Cardiac fibroblast (primary cell): ENCODE measurements around the gene TMCO4.

ENCODE experiments used
- DNase-seq, 2 donors: peaks; one replicate each; pipeline versions ENCODE4 v3.0.0 to v3.0.0-alpha.2; 2010; ENCODE audit warnings: low read depth in 2 of 2
- H3K4me3 ChIP-seq, 2 donors: replicated peaks in 1 of 2; 1 replicate in 1 of 2; 2 replicates in 1 of 2; pipeline ENCODE4 v1.5.1; 2011; ENCODE audit warnings: low read depth in 2 of 2, low read length in 2 of 2, mild to moderate bottlenecking in 2 of 2, moderate library complexity in 1 of 2
- TF ChIP-seq, protein P1 (sequence below): IDR thresholded peaks from one replicate; pipeline ENCODE4 v1.5.1; 2011; ENCODE audit warnings: low read depth, mild to moderate bottlenecking, low read length, inconsistent platforms

TMCO4 gene

DNA sequence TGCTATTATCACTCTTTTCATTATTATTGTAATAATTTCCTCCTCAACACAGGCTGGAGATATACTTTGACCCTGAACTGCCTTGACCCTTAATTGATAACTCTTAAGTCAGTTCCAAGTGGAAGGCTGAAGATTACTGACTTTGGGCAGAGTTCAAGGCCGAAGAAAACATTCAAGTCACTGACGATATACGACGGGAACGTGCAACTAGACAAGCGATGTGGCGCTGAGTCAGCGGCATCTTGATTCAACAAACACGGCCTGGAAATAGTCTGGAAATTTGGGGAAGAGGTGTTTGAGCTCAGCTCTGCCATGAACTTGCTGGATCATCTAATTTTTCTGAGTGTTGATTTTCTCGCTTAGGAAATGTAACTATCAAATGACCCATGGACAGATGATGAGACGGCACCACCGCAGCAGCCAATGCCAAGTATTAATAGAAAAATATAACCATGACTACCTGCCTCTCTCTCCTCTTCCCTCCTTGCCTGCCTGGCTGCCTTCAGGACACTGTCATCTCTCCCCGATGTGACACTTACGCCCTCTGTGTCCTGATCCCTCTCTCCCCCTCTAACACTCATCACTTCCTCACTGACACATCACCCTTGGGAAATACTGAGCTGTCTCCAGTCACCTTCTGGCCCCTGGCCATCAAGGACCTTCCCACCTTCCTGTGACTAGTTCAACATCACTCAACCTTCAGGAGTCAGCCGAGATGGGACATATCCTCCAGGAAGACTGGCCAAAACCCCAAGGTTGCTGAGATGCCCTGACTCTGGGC lies 49.4 kb downstream of the TMCO4 start:
- no peak overlapping the region for H3K4me3 ChIP-seq
- TF ChIP-seq, protein P1, sequence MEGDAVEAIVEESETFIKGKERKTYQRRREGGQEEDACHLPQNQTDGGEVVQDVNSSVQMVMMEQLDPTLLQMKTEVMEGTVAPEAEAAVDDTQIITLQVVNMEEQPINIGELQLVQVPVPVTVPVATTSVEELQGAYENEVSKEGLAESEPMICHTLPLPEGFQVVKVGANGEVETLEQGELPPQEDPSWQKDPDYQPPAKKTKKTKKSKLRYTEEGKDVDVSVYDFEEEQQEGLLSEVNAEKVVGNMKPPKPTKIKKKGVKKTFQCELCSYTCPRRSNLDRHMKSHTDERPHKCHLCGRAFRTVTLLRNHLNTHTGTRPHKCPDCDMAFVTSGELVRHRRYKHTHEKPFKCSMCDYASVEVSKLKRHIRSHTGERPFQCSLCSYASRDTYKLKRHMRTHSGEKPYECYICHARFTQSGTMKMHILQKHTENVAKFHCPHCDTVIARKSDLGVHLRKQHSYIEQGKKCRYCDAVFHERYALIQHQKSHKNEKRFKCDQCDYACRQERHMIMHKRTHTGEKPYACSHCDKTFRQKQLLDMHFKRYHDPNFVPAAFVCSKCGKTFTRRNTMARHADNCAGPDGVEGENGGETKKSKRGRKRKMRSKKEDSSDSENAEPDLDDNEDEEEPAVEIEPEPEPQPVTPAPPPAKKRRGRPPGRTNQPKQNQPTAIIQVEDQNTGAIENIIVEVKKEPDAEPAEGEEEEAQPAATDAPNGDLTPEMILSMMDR = no peak
- DNase-seq = peak in 1 of 2 donors; percentile 70

- no peak overlapping the region for H3K4me3 ChIP-seq
- TF ChIP-seq, protein P1 = no peak
- no peak for DNase-seq
Measured at GRCh38 chr1:19749685-19750084, 50.0 kb downstream of the TMCO4 start.

- no peak overlapping the region for H3K4me3 ChIP-seq
- DNase-seq = no peak
- TF ChIP-seq, protein P1 = no peak
Measured at GRCh38 chr1:19747761-19748160, 52.0 kb downstream of the TMCO4 start.

- TF ChIP-seq, protein P1 = no peak
Measured at GRCh38 chr1:19744886-19745285, 54.8 kb downstream of the TMCO4 start.

GRCh38 chr1:19744335-19744743 lies 55.4 kb downstream of the TMCO4 start:
- no peak overlapping the region for H3K4me3 ChIP-seq
- DNase-seq = no peak
- TF ChIP-seq, protein P1 = no peak

More at GRCh38 chr1:19744886-19745285, 54.8 kb downstream of the TMCO4 start:
- no peak overlapping the region for H3K4me3 ChIP-seq
- DNase-seq = no peak

DNA sequence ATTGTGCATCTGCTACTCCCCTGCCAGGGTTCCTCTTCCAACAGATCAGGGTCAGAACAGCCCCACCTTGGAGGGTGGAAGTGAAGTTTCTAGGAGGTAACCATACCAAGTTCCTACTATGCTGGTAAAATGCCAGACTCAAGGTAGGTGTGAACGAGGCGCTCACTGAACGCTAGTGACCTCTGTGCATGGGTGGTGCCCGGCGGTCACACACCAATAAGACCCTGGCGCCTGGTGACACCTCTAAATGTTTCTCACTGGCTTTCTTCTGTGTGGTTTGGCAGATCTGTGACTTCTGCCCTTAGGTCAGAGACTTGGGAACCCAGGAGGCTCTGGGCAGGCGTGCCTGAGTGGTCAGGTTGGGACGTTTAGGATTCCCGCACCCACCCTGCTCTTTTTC lies 55.9 kb downstream of the TMCO4 start:
- TF ChIP-seq, protein P1 = no peak
- no peak for DNase-seq
- no peak overlapping the region for H3K4me3 ChIP-seq
